Measurements from ENCODE around the gene SCUBE2. TPM values are rescaled to one million over a fixed set of nuclear protein-coding genes. Genes with fewer than 3 reads are reported as not detected.
"Not testable (repeated sequence)": the region's sequence is repeated elsewhere in the genome, so short reads cannot be mapped to it uniquely, and the experiment has no call there.

Gene SCUBE2
- total and polyA plus RNA-seq, 8 donors = 3.8 to 33.8 (median 16.5) TPM

DNA sequence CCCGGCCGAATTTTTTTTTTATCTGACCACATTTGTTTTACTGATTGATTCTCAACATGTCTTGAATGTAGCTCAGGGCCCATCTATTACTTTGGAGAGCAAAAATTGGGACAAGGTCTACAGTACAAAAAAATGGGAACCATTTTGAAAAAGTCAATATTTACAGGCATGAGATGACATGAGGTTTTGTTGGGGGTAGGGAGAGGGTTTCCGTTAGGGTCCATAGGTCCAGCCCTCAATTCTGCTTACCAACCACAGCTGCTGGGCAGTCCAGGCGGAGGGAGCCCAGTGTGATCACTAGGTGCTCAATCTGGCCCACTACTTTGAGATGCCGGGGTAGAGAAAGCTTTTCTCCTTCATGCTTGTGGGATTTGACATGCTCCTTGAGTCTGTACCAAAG is 105.9 kb downstream of the SCUBE2 start:
- Histone ChIP-seq H3K9me3 (no peaks in the 10 kb centered on the region), H3K27ac (no peak overlapping the region), H3K4me3 (no peak overlapping the region), H3K36me3 (no peaks in the 10 kb centered on the region), H3K4me1 (no peaks in the 10 kb centered on the region), H3K27me3 (no peaks in the 10 kb centered on the region)
- intact Hi-C loops (cut with DNase I) = no loop called here
- DNase-seq = no peak
- TF ChIP-seq, protein P1, sequence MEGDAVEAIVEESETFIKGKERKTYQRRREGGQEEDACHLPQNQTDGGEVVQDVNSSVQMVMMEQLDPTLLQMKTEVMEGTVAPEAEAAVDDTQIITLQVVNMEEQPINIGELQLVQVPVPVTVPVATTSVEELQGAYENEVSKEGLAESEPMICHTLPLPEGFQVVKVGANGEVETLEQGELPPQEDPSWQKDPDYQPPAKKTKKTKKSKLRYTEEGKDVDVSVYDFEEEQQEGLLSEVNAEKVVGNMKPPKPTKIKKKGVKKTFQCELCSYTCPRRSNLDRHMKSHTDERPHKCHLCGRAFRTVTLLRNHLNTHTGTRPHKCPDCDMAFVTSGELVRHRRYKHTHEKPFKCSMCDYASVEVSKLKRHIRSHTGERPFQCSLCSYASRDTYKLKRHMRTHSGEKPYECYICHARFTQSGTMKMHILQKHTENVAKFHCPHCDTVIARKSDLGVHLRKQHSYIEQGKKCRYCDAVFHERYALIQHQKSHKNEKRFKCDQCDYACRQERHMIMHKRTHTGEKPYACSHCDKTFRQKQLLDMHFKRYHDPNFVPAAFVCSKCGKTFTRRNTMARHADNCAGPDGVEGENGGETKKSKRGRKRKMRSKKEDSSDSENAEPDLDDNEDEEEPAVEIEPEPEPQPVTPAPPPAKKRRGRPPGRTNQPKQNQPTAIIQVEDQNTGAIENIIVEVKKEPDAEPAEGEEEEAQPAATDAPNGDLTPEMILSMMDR (IDR thresholded peaks at IDR 0.05) = no peak
- no peak for FAIRE-seq
- WGBS, 2 donors = 77 to 83% methylated on average over 5 of the region's 5 CpGs
- ATAC-seq = no peak

DNA sequence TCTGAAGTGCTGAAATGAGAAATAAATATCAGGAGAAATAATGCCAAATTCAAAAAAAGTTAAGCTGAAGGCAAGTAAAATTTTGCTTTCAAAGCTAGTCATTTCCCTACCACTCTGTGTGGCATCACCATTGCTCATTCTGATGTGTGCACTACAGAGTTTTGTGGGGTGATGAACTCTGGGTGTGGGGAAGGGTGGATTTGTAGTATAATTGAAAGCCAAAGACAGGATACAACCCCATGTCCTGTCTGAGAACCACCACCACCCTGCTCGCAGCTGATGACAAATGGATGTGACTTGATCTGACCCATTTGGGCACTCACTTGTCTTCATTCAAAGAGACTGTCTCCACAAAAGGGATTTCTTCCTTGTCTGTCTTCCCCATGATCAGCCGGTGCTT is 107.8 kb downstream of the SCUBE2 start:
- Histone ChIP-seq H3K4me1 (no peaks in the 10 kb centered on the region), H3K27ac (no peak overlapping the region), H3K4me3 (no peak overlapping the region), H3K36me3 (no peaks in the 10 kb centered on the region), H3K9me3 (no peaks in the 10 kb centered on the region), H3K27me3 (no peaks in the 10 kb centered on the region)
- ATAC-seq (no peak), DNase-seq (no peak), FAIRE-seq (no peak)
- intact Hi-C loops (cut with DNase I) = no loop called here
- WGBS, 2 donors = 59 to 78% methylated on average over 2 of the region's 2 CpGs
- TF ChIP-seq, protein P1 (IDR thresholded peaks at IDR 0.05) = no peak

DNA sequence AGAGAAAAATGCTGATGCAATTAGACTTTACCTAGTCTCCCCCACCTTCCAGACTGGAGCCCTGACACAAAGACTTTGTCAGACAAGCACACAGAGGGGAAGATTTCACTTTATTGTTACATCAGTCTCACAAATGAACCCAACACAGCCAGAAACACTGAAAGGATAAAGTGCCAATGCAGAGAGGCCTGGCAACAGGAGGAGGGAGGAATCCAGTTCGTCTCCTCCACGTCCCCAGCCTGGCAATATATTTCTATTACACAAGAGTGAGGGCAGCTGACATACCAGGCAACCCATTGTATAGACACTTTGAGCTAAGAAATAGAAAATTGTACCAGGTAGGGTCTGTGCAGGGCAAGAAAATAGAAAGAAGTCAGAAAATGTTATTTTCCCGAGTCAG is 110.9 kb downstream of the SCUBE2 start:
- ATAC-seq (no peak), FAIRE-seq (no peak), DNase-seq (no peak)
- no peaks in the 10 kb centered on the region for H3K36me3 ChIP-seq
- intact Hi-C loops (cut with DNase I) = no loop called here
- no peak overlapping the region for H3K4me3 ChIP-seq
- TF ChIP-seq, protein P1 (IDR thresholded peaks at IDR 0.05) = no peak
- no peaks in the 10 kb centered on the region for H3K9me3 ChIP-seq
- no peaks in the 10 kb centered on the region for H3K4me1 ChIP-seq
- WGBS, 2 donors = 61 to 82% methylated on average over 3 of the region's 3 CpGs
- no peaks in the 10 kb centered on the region for H3K27me3 ChIP-seq
- H3K27ac ChIP-seq = no peak overlapping the region

DNA sequence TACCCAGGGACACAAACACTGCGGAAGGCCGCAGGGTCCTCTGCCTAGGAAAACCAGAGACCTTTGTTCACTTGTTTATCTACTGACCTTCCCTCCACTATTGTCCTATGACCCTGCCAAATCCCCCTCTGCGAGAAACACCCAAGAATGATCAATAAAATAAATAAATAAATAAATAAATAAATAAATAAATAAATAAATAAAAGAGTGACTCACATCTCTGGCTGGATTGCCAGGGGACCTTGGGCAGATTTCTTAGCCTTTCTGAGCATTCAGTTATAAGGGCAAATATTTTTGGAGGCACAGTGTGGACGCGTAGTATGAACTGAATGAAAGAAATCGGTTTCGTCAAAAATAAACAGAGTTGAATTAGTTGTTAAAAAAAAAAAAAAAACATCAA is 112.0 kb downstream of the SCUBE2 start:
- H3K4me3 ChIP-seq; H3K27me3 ChIP-seq; DNase-seq; H3K27ac ChIP-seq; FAIRE-seq; ATAC-seq; intact Hi-C loops (cut with DNase I); H3K4me1 ChIP-seq; H3K36me3 ChIP-seq; H3K9me3 ChIP-seq: not testable (repeated sequence)
- WGBS, 2 donors = 85 to 91% methylated on average over 4 to 5 of the region's 7 CpGs

DNA sequence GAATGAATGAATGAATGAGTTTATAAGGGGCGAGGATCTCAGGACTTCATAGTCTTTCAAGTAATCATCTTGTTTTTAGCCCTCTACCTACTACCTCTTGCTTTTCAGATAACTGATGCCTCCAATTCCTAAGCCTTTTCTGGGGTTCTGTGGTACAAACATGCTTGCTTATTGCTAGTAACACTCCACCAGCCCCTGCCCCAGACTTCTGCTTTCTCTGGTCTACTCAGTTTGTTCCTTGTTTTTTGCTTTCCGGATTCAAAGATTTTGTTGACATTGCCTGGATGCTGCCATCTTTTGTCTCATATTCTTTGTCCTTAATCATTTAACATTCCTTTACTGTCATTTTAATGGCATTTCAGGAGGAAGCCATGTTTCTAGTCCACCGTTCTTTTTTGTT is 118.3 kb downstream of the SCUBE2 start:
- intact Hi-C loops (cut with DNase I) = no loop called here
- TF ChIP-seq, protein P1 (IDR thresholded peaks at IDR 0.05) = no peak
- WGBS, 2 donors = 60 to 67% methylated on average over 3 of the region's 3 CpGs
- DNase-seq (no peak), ATAC-seq (no peak), FAIRE-seq (no peak)
- no peaks in the 10 kb centered on the region for H3K27me3 ChIP-seq
- no peak overlapping the region for H3K27ac ChIP-seq
- no peaks in the 10 kb centered on the region for H3K9me3 ChIP-seq
- H3K4me1 ChIP-seq = no peaks in the 10 kb centered on the region
- no peaks in the 10 kb centered on the region for H3K36me3 ChIP-seq
- H3K4me3 ChIP-seq = no peak overlapping the region

DNA sequence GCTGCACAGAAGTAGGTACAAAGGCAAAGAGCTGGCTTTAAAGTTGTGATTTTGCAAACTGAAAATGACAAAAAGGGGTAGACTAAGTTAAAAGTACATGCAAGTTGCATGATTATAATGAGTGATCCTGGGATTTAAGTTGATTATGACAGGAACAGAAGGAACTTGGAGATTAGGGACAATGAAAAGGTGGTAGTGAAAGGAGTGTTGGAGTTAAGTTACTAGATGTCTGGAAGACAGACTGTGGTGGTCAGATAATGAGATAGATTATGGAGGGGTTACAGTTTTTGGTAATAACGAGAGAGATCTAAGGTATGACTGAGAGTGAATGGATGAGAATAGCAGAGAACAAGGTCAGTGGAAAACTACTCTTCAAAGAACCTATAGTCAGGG is 119.5 kb downstream of the SCUBE2 start:
- H3K9me3 ChIP-seq = no peaks in the 10 kb centered on the region
- H3K27ac ChIP-seq = no peak overlapping the region
- TF ChIP-seq, protein P1 (IDR thresholded peaks at IDR 0.05) = no peak
- ATAC-seq (no peak), DNase-seq (no peak), FAIRE-seq (no peak)
- H3K36me3 ChIP-seq = no peaks in the 10 kb centered on the region
- intact Hi-C loops (cut with DNase I) = no loop called here
- WGBS, 2 donors = 66 to 68% methylated on average over 1 of the region's 1 CpG
- H3K4me3 ChIP-seq = no peak overlapping the region
- no peaks in the 10 kb centered on the region for H3K4me1 ChIP-seq
- no peaks in the 10 kb centered on the region for H3K27me3 ChIP-seq

All from pancreas (tissue), 10 donors.